Panc1 (cell line): Measurements from ENCODE around the gene SH2D3C.

Experiments used
- CTCF ChIP-seq: fragments of 450-650 bp; IDR thresholded peaks from 2 replicates; pipeline ENCODE4 v1.5.1; 2017; ENCODE audit warnings: mild to moderate bottlenecking
- POLR2AphosphoS5 ChIP-seq: IDR thresholded peaks from 2 replicates; pipeline ENCODE4 v1.6.1; 2012; ENCODE audit warnings: mild to moderate bottlenecking, low read depth, low read length, moderate library complexity
- REST ChIP-seq, 2 experiments: IDR thresholded peaks; 2 replicates each; pipeline ENCODE4 v1.6.1; 2011 to 2012; ENCODE audit warnings: low read depth in 2 of 2, control low read depth in 1 of 2, low read length in 1 of 2, mild to moderate bottlenecking in 1 of 2, moderate library complexity in 1 of 2; ENCODE audit not compliant: insufficient read depth in 1 of 2
- SIN3A ChIP-seq: IDR thresholded peaks from 2 replicates; pipeline ENCODE4 v1.6.1; 2012; ENCODE audit warnings: low read depth, mild to moderate bottlenecking, low read length, moderate library complexity, borderline replicate concordance; ENCODE audit not compliant: insufficient read depth
- TCF7L2 ChIP-seq: IDR thresholded peaks from 2 replicates; pipeline ENCODE4 v1.6.1; 2011; ENCODE audit warnings: mild to moderate bottlenecking, low read depth, low read length, inconsistent platforms

- TF ChIP-seq CTCF (no peak), REST (IDR thresholded peaks at IDR 0.05; ENCODE audit: insufficient read depth in 1 of 2, low read depth in 2 of 2, low read length in 1 of 2) (no peak), POLR2AphosphoS5 (no peak), SIN3A (no peak), TCF7L2 (no peak)
These were observed 3.3 kb upstream of the SH2D3C start for GRCh38 chr9:127781806-127782205.
